SK-N-SH (cell line): ENCODE data around the gene CNTN2. TPM values are rescaled to one million over a fixed set of nuclear protein-coding genes. Genes with fewer than 3 reads are reported as not detected.

ENCODE experiments used
- CTCF ChIA-PET: fragments of 300-600, 350-600 bp; formaldehyde crosslinking; extraction: SDS; loops from one replicate; lab custom pipeline; 2021; lab: Yijun Ruan, JAX
- POLR2A ChIA-PET: fragments of 350-600 bp; sonication (Branson Sonifier 250); formaldehyde crosslinking; extraction: SDS; loops from one replicate; lab custom pipeline; 2020; ENCODE audit warnings: antibody characterized with exemption, inconsistent platforms; lab: Yijun Ruan, JAX
- DNase-seq: peaks from one replicate; pipeline ENCODE4 v3.0.0; 2012
- H2AFZ ChIP-seq: fragments of 200-600 bp; sonication (generic); 2 replicates; pipeline ENCODE4 v1.8.1; 2016; ENCODE audit warnings: antibody characterized with exemption, mild to moderate bottlenecking, low read depth
- H3F3A ChIP-seq: fragments of 200-600 bp; sonication (generic); replicated peaks from 2 replicates; pipeline ENCODE3; 2016; ENCODE audit warnings: antibody characterized with exemption, mild to moderate bottlenecking; ENCODE audit not compliant: insufficient read depth
- H3K27ac ChIP-seq, 2 experiments: fragments of 200-500 bp in 1 of 2; fragments of 200-600 bp in 1 of 2; sonication (Bioruptor generic) in 1 of 2; sonication (generic), shearing (Covaris generic) in 1 of 2; 2 replicates each; pipeline versions ENCODE4 v1.5.1 to v1.6.1; 2014 to 2016; ENCODE audit warnings: low read depth in 2 of 2, inconsistent platforms in 1 of 2, low read length in 1 of 2, mild to moderate bottlenecking in 1 of 2, mixed read lengths in 1 of 2
- H3K27me3 ChIP-seq: fragments of 200-600 bp; sonication (generic), shearing (Covaris generic); 2 replicates; pipeline ENCODE4 v1.6.1; 2016; ENCODE audit warnings: mixed run types; ENCODE audit not compliant: insufficient read depth
- H3K36me3 ChIP-seq, 2 experiments: fragments of 200-500 bp in 1 of 2; fragments of 200-600 bp in 1 of 2; sonication (Bioruptor generic) in 1 of 2; sonication (generic) in 1 of 2; replicated peaks in 1 of 2; 2 replicates each; pipeline versions ENCODE3 to v1.5.1; 2014 to 2016; ENCODE audit warnings: low read length in 1 of 2, mild to moderate bottlenecking in 1 of 2; ENCODE audit not compliant: insufficient read depth in 2 of 2, control insufficient read depth in 1 of 2
- H3K4me1 ChIP-seq, 2 experiments: fragments of 200-500 bp in 1 of 2; fragments of 200-600 bp in 1 of 2; sonication (Bioruptor generic) in 1 of 2; sonication (generic), shearing (Covaris generic) in 1 of 2; 2 replicates each; pipeline versions ENCODE4 v1.5.1 to v1.6.1; 2014 to 2016; ENCODE audit warnings: low read depth in 1 of 2, low read length in 1 of 2, mixed run types in 1 of 2; ENCODE audit not compliant: insufficient read depth in 2 of 2, control insufficient read depth in 1 of 2
- H3K4me2 ChIP-seq: fragments of 200-600 bp; sonication (generic), shearing (Covaris generic); 2 replicates; pipeline ENCODE4 v1.6.1; 2017; ENCODE audit warnings: mixed run types
- H3K4me3 ChIP-seq, 2 experiments: fragments of 200-500 bp in 1 of 2; fragments of 200-600 bp in 1 of 2; sonication (Bioruptor generic) in 1 of 2; sonication (generic), shearing (Covaris generic) in 1 of 2; 2 replicates each; pipeline versions ENCODE4 v1.5.1 to v1.8.1; 2014 to 2016; ENCODE audit warnings: low read depth in 2 of 2, inconsistent platforms in 1 of 2, low read length in 1 of 2, mild to moderate bottlenecking in 1 of 2, mixed read lengths in 1 of 2, moderate library complexity in 1 of 2
- H3K79me2 ChIP-seq: fragments of 200-600 bp; sonication (generic); 2 replicates; pipeline ENCODE4 v1.8.1; 2017; ENCODE audit warnings: mild to moderate bottlenecking; ENCODE audit not compliant: insufficient read depth
- H3K9ac ChIP-seq: fragments of 200-600 bp; sonication (generic); 2 replicates; pipeline ENCODE4 v1.6.1; 2017; ENCODE audit warnings: mixed run types
- H3K9me2 ChIP-seq: fragments of 200-600 bp; sonication (generic); 2 replicates; pipeline ENCODE4 v1.6.1; 2017; ENCODE audit warnings: mixed run types
- H3K9me3 ChIP-seq: fragments of 200-600 bp; sonication (generic); 2 replicates; pipeline ENCODE4 v1.6.1; 2017; ENCODE audit warnings: mixed run types, mild to moderate bottlenecking, moderate library complexity
- H4K20me1 ChIP-seq: fragments of 200-600 bp; sonication (generic); 2 replicates; pipeline ENCODE4 v1.6.1; 2017; ENCODE audit warnings: mild to moderate bottlenecking, mixed run types; ENCODE audit not compliant: insufficient read depth
- EP300 ChIP-seq, 2 experiments: IDR thresholded peaks; 2 replicates each; pipeline versions ENCODE4 v1.4.0 to v1.6.1; 2012; ENCODE audit warnings: borderline replicate concordance in 1 of 2, low read depth in 1 of 2, low read length in 1 of 2
- GABPA ChIP-seq: IDR thresholded peaks from 2 replicates; pipeline ENCODE4 v1.4.0; 2012; ENCODE audit warnings: low read depth, mild to moderate bottlenecking
- GATA2 ChIP-seq: sonication (generic); formaldehyde crosslinking; IDR thresholded peaks from 2 replicates; pipeline ENCODE4 v1.5.0; 2020; ENCODE audit warnings: mild to moderate bottlenecking, missing genetic modification reagents
- MEF2A ChIP-seq: IDR thresholded peaks from 2 replicates; pipeline ENCODE4 v1.4.0; 2012; ENCODE audit warnings: low read depth, borderline replicate concordance
- NFIC ChIP-seq: IDR thresholded peaks from 2 replicates; pipeline ENCODE4 v1.4.0; 2012; ENCODE audit warnings: borderline replicate concordance
- NRF1 ChIP-seq: IDR thresholded peaks from 2 replicates; pipeline ENCODE4 v1.6.1; 2012; ENCODE audit warnings: low read depth, mild to moderate bottlenecking, low read length
- POLR2AphosphoS5 ChIP-seq: IDR thresholded peaks from 2 replicates; pipeline ENCODE4 v1.6.1; 2012; ENCODE audit warnings: low read depth, low read length
- RFX5 ChIP-seq: IDR thresholded peaks from 2 replicates; pipeline ENCODE4 v1.6.1; 2012; ENCODE audit warnings: mild to moderate bottlenecking, improper control_type of control experiment, low read length
- RXRA ChIP-seq: IDR thresholded peaks from 2 replicates; pipeline ENCODE4 v1.4.0; 2012; ENCODE audit warnings: low read depth, mild to moderate bottlenecking, borderline replicate concordance
- SIN3A ChIP-seq: IDR thresholded peaks from 2 replicates; pipeline ENCODE4 v1.6.1; 2012; ENCODE audit warnings: low read depth, mild to moderate bottlenecking, low read length, moderate library complexity, borderline replicate concordance
- TCF12 ChIP-seq: IDR thresholded peaks from 2 replicates; pipeline ENCODE4 v1.4.0; 2012
- TEAD4 ChIP-seq: IDR thresholded peaks from 2 replicates; pipeline ENCODE4 v1.4.0; 2012; ENCODE audit warnings: mild to moderate bottlenecking, borderline replicate concordance; ENCODE audit not compliant: insufficient read depth
- WGBS: methylation state at CpG from one replicate; pipeline ENCODE4 v1.1.6; 2017; ENCODE audit warnings: low lambda C conversion rate; 5-methylcytosine and 5-hydroxymethylcytosine counted together
- polyA plus RNA-seq, 3 experiments: library from polyadenylated mRNA; depleted of rRNA; stranded (reverse); fragments of >200 nt; gene quantifications; 2 replicates each; pipeline ENCODE4 v1.2.3, GENCODE V29; 2012
- TF ChIP-seq, protein P1 (sequence below): fragments of 200-600 bp; sonication (generic); IDR thresholded peaks from 2 replicates; pipeline ENCODE4 v1.6.1; 2017; ENCODE audit warnings: antibody characterized with exemption, mild to moderate bottlenecking, moderate library complexity
- TF ChIP-seq, protein P2 (sequence below): IDR thresholded peaks from 2 replicates; pipeline ENCODE4 v1.4.0; 2012; ENCODE audit warnings: low read depth
- TF ChIP-seq, protein P3 (sequence below): IDR thresholded peaks from 2 replicates; pipeline ENCODE4 v1.4.0; 2012; ENCODE audit warnings: low read depth, borderline replicate concordance
- TF ChIP-seq, protein P4 (sequence below): fragments of 150-350 bp; IDR thresholded peaks from 2 replicates; pipeline ENCODE4 v1.6.1; 2016; ENCODE audit warnings: mild to moderate bottlenecking, low read depth, low read length
- TF ChIP-seq, protein P5 (sequence below): IDR thresholded peaks from 2 replicates; pipeline ENCODE4; 2012

CNTN2 gene
- polyA plus RNA-seq, 1 of the 3 experiments (the other 2 are of a cell fraction): 0.02 TPM

DNA sequence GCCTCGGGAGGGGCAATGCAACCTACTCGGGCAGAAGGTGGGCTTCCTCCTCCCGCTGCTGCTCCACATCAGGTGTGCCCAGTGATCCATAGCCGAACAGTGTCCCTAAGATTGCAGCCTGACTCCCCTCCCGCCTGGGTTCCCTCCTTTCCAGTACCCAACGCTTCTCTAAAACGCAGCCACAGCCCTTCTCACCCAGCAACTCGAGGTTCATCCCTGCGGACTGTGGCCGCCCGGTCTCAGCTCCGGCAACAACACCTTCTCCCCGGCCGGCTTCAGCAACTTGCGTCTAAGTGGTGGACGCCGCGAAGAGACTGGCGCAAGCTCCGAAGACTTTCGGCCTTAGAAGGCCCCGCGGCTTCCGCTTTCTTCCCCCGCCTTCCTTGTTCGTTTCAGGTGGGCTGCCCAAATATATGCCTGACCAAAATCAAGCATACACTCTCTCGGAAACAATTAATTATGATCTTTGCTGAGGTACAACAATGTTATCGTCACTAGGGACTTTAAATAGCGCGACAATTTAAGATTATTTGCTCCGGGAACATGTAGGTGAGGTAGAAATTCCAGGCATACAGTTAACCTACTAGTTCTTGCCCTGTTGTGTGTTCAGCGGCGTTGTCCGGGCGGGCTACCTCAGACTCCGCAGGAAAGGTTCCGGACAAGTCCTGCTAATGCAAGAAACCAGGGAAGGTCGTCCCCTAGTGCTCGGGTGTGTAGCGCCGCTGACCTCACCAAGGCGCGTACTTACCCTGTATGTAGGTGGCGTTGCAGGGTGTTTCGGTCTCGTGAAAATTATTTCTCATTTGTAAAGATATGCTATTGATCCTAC, 78.9 kb downstream of the CNTN2 start, which contains the start of gene RBBP5 (continued):
- TF ChIP-seq GATA2 (no peak), NFIC (no peak; the same call in 1 of the 2 replicates), RXRA (0 out of 2 replicates have a peak, but pooled peaks have one; percentile 38)
- TF ChIP-seq, protein P1, sequence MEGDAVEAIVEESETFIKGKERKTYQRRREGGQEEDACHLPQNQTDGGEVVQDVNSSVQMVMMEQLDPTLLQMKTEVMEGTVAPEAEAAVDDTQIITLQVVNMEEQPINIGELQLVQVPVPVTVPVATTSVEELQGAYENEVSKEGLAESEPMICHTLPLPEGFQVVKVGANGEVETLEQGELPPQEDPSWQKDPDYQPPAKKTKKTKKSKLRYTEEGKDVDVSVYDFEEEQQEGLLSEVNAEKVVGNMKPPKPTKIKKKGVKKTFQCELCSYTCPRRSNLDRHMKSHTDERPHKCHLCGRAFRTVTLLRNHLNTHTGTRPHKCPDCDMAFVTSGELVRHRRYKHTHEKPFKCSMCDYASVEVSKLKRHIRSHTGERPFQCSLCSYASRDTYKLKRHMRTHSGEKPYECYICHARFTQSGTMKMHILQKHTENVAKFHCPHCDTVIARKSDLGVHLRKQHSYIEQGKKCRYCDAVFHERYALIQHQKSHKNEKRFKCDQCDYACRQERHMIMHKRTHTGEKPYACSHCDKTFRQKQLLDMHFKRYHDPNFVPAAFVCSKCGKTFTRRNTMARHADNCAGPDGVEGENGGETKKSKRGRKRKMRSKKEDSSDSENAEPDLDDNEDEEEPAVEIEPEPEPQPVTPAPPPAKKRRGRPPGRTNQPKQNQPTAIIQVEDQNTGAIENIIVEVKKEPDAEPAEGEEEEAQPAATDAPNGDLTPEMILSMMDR: peak; percentile 84

DNA sequence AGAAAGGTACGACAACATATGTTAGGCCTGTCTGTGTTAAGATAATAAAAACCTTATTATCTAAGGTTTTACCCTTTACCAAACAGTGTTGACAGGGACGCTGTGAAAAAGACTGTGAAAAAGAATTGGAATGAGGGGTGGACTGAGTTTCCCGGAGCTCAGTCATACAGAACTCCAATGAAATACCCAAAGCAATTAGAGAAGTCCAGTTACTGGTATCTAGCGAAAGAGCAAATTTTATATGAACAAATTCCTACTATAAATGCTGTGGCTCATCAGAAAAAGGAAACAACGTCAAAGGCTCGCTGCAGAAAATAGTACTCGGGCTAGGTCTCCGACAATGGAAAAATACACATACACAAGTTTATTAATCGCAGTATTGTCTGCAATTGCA, 79.5 kb downstream of the CNTN2 start:
- Histone ChIP-seq H3F3A (peaks cover 5% of the 10 kb centered on the region), H3K9ac (peak overlapping the region; percentile 95), H3K4me3 (peak overlapping the region; percentile 80 to 92), H2AFZ (peak overlapping the region; percentile 94), H3K27me3 (no peaks in the 10 kb centered on the region), H3K4me2 (peak overlapping the region; percentile 87), H3K27ac (peak overlapping the region; percentile 87 to 96), H3K4me1 (peaks cover 11 to 17% of the 10 kb centered on the region in 2 experiments; a peak in 3 of 4 replicates), H3K9me3 (no peaks in the 10 kb centered on the region), H3K36me3 (peaks cover 0 to 3% of the 10 kb centered on the region in 2 experiments), H4K20me1 (no peaks in the 10 kb centered on the region), H3K9me2 (no peaks in the 10 kb centered on the region), H3K79me2 (peaks cover 42% of the 10 kb centered on the region)
- TF ChIP-seq, protein P2, sequence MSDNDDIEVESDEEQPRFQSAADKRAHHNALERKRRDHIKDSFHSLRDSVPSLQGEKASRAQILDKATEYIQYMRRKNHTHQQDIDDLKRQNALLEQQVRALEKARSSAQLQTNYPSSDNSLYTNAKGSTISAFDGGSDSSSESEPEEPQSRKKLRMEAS: no peak
- TF ChIP-seq RFX5 (no peak), GABPA (no peak), POLR2AphosphoS5 (no peak), MEF2A (no peak), NRF1 (no peak), SIN3A (no peak), TEAD4 (no peak), RXRA (no peak), TCF12 (no peak), NFIC (no peak), EP300 (IDR thresholded peaks at IDR 0.05; ENCODE audit: borderline replicate concordance in 1 of 2, low read depth in 1 of 2, low read length in 1 of 2) (no peak)
- TF ChIP-seq, protein P3, sequence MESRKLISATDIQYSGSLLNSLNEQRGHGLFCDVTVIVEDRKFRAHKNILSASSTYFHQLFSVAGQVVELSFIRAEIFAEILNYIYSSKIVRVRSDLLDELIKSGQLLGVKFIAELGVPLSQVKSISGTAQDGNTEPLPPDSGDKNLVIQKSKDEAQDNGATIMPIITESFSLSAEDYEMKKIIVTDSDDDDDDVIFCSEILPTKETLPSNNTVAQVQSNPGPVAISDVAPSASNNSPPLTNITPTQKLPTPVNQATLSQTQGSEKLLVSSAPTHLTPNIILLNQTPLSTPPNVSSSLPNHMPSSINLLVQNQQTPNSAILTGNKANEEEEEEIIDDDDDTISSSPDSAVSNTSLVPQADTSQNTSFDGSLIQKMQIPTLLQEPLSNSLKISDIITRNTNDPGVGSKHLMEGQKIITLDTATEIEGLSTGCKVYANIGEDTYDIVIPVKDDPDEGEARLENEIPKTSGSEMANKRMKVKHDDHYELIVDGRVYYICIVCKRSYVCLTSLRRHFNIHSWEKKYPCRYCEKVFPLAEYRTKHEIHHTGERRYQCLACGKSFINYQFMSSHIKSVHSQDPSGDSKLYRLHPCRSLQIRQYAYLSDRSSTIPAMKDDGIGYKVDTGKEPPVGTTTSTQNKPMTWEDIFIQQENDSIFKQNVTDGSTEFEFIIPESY: no peak
- TF ChIP-seq, protein P4, sequence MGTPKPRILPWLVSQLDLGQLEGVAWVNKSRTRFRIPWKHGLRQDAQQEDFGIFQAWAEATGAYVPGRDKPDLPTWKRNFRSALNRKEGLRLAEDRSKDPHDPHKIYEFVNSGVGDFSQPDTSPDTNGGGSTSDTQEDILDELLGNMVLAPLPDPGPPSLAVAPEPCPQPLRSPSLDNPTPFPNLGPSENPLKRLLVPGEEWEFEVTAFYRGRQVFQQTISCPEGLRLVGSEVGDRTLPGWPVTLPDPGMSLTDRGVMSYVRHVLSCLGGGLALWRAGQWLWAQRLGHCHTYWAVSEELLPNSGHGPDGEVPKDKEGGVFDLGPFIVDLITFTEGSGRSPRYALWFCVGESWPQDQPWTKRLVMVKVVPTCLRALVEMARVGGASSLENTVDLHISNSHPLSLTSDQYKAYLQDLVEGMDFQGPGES: no peak
- TF ChIP-seq, protein P5, sequence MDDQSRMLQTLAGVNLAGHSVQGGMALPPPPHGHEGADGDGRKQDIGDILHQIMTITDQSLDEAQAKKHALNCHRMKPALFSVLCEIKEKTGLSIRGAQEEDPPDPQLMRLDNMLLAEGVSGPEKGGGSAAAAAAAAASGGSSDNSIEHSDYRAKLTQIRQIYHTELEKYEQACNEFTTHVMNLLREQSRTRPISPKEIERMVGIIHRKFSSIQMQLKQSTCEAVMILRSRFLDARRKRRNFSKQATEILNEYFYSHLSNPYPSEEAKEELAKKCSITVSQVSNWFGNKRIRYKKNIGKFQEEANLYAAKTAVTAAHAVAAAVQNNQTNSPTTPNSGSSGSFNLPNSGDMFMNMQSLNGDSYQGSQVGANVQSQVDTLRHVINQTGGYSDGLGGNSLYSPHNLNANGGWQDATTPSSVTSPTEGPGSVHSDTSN: no peak
- DNase-seq: no peak
- 35% methylated on average over 9 of the region's 9 CpGs for WGBS
- POLR2A ChIA-PET: no interaction called here
- CTCF ChIA-PET: interaction anchor here (0.7 to 3.7 kb wide), 12 partner anchors 12 to 137 kb away, joined by 3 to 19 read pairs (median 3); no protein-coding TSS in a partner anchor
